IPS-18a (cell line): ENCODE measurements around the gene CDKL5.

Source experiments
- H3K27ac ChIP-seq: one replicate; pipeline ENCODE4 v1.5.1; 2013; ENCODE audit warnings: low read length
- H3K27me3 ChIP-seq: one replicate; pipeline ENCODE4 v1.6.1; 2013; ENCODE audit warnings: mild to moderate bottlenecking, low read length; ENCODE audit not compliant: control insufficient read depth, insufficient read depth
- H3K36me3 ChIP-seq: one replicate; pipeline ENCODE4 v1.6.1; 2013; ENCODE audit warnings: low read depth, low read length; ENCODE audit not compliant: control insufficient read depth
- H3K4me1 ChIP-seq: one replicate; pipeline ENCODE4 v1.6.1; 2013; ENCODE audit warnings: low read depth, low read length; ENCODE audit not compliant: control insufficient read depth
- H3K4me3 ChIP-seq: one replicate; pipeline ENCODE4 v1.5.1; 2013; ENCODE audit warnings: low read length
- H3K9ac ChIP-seq: one replicate; pipeline ENCODE4 v1.6.1; 2013; ENCODE audit warnings: mild to moderate bottlenecking, low read length, moderate library complexity
- H3K9me3 ChIP-seq: one replicate; pipeline ENCODE4 v1.6.1; 2013; ENCODE audit warnings: low read depth, low read length; ENCODE audit not compliant: control insufficient read depth

The CDKL5 gene

GRCh38 chrX:18649498-18649951 is 224.1 kb downstream of the CDKL5 start:
- Histone ChIP-seq H3K27me3 (no peaks in the 10 kb centered on the region), H3K4me3 (no peak overlapping the region), H3K27ac (no peak overlapping the region), H3K9ac (no peak overlapping the region), H3K9me3 (no peaks in the 10 kb centered on the region), H3K36me3 (no peaks in the 10 kb centered on the region), H3K4me1 (peaks cover 3% of the 10 kb centered on the region)

- no peak overlapping the region for H3K27ac ChIP-seq
- H3K9ac ChIP-seq: no peak overlapping the region
- H3K4me3 ChIP-seq: no peak overlapping the region
- no peaks in the 10 kb centered on the region for H3K27me3 ChIP-seq
- no peaks in the 10 kb centered on the region for H3K9me3 ChIP-seq
- H3K4me1 ChIP-seq: peaks cover 3% of the 10 kb centered on the region
- no peaks in the 10 kb centered on the region for H3K36me3 ChIP-seq
Measured at GRCh38 chrX:18650662-18651061, 225.3 kb downstream of the CDKL5 start.

- no peak overlapping the region for H3K4me3 ChIP-seq
- no peaks in the 10 kb centered on the region for H3K27me3 ChIP-seq
- peaks cover 3% of the 10 kb centered on the region for H3K4me1 ChIP-seq
- no peak overlapping the region for H3K27ac ChIP-seq
- no peak overlapping the region for H3K9ac ChIP-seq
- no peaks in the 10 kb centered on the region for H3K36me3 ChIP-seq
- H3K9me3 ChIP-seq: peaks cover 6% of the 10 kb centered on the region
Measured at GRCh38 chrX:18652636-18653035, 227.2 kb downstream of the CDKL5 start.

GRCh38 chrX:18654875-18655836 is 229.7 kb downstream of the CDKL5 start:
- H3K27ac ChIP-seq: no peak overlapping the region
- H3K4me1 ChIP-seq: no peaks in the 10 kb centered on the region
- H3K9ac ChIP-seq: no peak overlapping the region
- peaks cover 6% of the 10 kb centered on the region for H3K9me3 ChIP-seq
- no peak overlapping the region for H3K4me3 ChIP-seq
- H3K36me3 ChIP-seq: no peaks in the 10 kb centered on the region
- H3K27me3 ChIP-seq: no peaks in the 10 kb centered on the region

GRCh38 chrX:18661273-18661672 is 235.9 kb downstream of the CDKL5 start:
- no peaks in the 10 kb centered on the region for H3K4me1 ChIP-seq
- no peaks in the 10 kb centered on the region for H3K36me3 ChIP-seq
- peaks cover 11% of the 10 kb centered on the region for H3K9me3 ChIP-seq
- no peak overlapping the region for H3K4me3 ChIP-seq
- H3K9ac ChIP-seq: no peak overlapping the region
- no peaks in the 10 kb centered on the region for H3K27me3 ChIP-seq
- no peak overlapping the region for H3K27ac ChIP-seq

- no peaks in the 10 kb centered on the region for H3K36me3 ChIP-seq
- no peak overlapping the region for H3K27ac ChIP-seq
- H3K4me1 ChIP-seq: no peaks in the 10 kb centered on the region
- H3K9me3 ChIP-seq: peaks cover 9% of the 10 kb centered on the region
- no peak overlapping the region for H3K9ac ChIP-seq
- H3K27me3 ChIP-seq: no peaks in the 10 kb centered on the region
- H3K4me3 ChIP-seq: no peak overlapping the region
Measured at GRCh38 chrX:18664947-18665346, 239.5 kb downstream of the CDKL5 start.

- Histone ChIP-seq H3K36me3 (no peaks in the 10 kb centered on the region), H3K27ac (no peak overlapping the region), H3K27me3 (no peaks in the 10 kb centered on the region), H3K4me3 (no peak overlapping the region), H3K9me3 (peaks cover 6% of the 10 kb centered on the region), H3K9ac (no peak overlapping the region), H3K4me1 (no peaks in the 10 kb centered on the region)
Measured at GRCh38 chrX:18666614-18667013, 241.2 kb downstream of the CDKL5 start.

GRCh38 chrX:18668071-18668835 is 242.8 kb downstream of the CDKL5 start:
- Histone ChIP-seq H3K36me3 (no peaks in the 10 kb centered on the region), H3K4me1 (no peaks in the 10 kb centered on the region)

GRCh38 chrX:18672008-18672407 is 246.6 kb downstream of the CDKL5 start, which contains the start of gene RS1:
Gene RS1 (minus strand): TSS chrX:18672108. CDS start chrX:18672068, 40 bp downstream.
- H3K4me3 ChIP-seq: no peak within 1 kb of the TSS
- peaks cover 8% of the 10 kb centered on the region for H3K9me3 ChIP-seq
- H3K27me3 ChIP-seq: no peaks in the 10 kb centered on the region
- H3K36me3 ChIP-seq: no peaks in the 10 kb centered on the region
- H3K4me1 ChIP-seq: no peaks in the 10 kb centered on the region
- H3K27ac ChIP-seq: no peak within 1 kb of the TSS
- no peak within 1 kb of the TSS for H3K9ac ChIP-seq

More at GRCh38 chrX:18668071-18668835, 242.8 kb downstream of the CDKL5 start:
- H3K4me3 ChIP-seq: no peak overlapping the region
- H3K9ac ChIP-seq: no peak overlapping the region
- peaks cover 10% of the 10 kb centered on the region for H3K9me3 ChIP-seq
- H3K27ac ChIP-seq: no peak overlapping the region
- no peaks in the 10 kb centered on the region for H3K27me3 ChIP-seq

GRCh38 chrX:18674417-18674787 is 249.0 kb downstream of the CDKL5 start:
- H3K27me3 ChIP-seq: no peaks in the 10 kb centered on the region
- peak overlapping the region; percentile 59 for H3K4me3 ChIP-seq
- H3K36me3 ChIP-seq: no peaks in the 10 kb centered on the region
- H3K27ac ChIP-seq: no peak overlapping the region
- H3K4me1 ChIP-seq: no peaks in the 10 kb centered on the region
- H3K9ac ChIP-seq: peak overlapping the region; percentile 8
- peaks cover 8% of the 10 kb centered on the region for H3K9me3 ChIP-seq

GRCh38 chrX:18674788-18675735 is 249.7 kb downstream of the CDKL5 start:
- peaks cover 8% of the 10 kb centered on the region for H3K9me3 ChIP-seq
- H3K36me3 ChIP-seq: no peaks in the 10 kb centered on the region
- H3K4me3 ChIP-seq: peak overlapping the region; percentile 59
- H3K4me1 ChIP-seq: no peaks in the 10 kb centered on the region
- no peaks in the 10 kb centered on the region for H3K27me3 ChIP-seq
- peak overlapping the region; percentile 8 for H3K9ac ChIP-seq
- H3K27ac ChIP-seq: no peak overlapping the region
